ENCODE measurements around the gene ADGRB3. TPM values are rescaled to one million over a fixed set of nuclear protein-coding genes. Genes with fewer than 3 reads are reported as not detected.
A peak's percentile ranks its signal among the peaks of the same experiment; 100 is the strongest.
"Not testable (repeated sequence)": the region's sequence is repeated elsewhere in the genome, so short reads cannot be mapped to it uniquely, and the experiment has no call there.

The ADGRB3 gene
- total RNA-seq, 1 experiment from 2014 or later: 0.24 TPM

DNA sequence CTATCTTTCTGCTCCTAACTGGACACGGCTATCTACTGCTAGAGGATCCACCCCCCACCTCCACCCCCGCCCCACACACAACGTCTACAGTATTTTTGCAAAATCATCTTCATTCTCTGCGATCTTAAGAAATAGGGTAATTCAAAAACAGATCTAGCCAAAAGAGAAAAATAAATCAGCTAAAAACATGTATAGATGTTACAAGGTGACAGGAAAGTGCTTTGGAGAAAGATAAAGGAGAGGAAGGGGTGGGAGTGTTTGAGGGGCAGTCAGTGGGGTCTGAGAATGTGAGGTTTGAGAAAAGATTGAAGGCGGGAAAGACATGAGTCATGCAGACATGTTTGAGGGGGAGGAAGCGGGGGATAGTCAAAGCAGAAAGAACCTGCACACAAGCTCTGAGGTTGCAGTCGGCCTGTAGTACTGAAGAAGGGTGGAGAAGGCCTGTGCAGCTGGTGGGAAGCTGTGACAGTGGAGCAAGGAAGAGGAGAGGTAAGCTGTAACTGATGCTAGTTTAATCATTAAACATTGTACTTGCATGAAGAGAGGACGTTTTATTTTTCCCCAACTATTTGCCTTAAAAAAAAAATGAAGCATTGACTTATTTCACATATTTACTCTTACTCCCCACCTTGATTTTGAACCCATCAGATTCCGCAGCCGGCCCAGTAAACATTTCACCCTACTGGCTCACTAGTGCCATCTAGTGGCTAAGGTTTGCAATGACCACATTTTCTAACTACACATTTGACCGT is 332.6 kb downstream of the ADGRB3 start:
- in situ Hi-C loops (cut with HindIII; ENCODE audit: low pct_unique_long_range_greater_than_20kb, low sequenced_read_pairs): no loop called here
- peak; percentile 55 for DNase-seq (ENCODE audit: low read depth)

DNA sequence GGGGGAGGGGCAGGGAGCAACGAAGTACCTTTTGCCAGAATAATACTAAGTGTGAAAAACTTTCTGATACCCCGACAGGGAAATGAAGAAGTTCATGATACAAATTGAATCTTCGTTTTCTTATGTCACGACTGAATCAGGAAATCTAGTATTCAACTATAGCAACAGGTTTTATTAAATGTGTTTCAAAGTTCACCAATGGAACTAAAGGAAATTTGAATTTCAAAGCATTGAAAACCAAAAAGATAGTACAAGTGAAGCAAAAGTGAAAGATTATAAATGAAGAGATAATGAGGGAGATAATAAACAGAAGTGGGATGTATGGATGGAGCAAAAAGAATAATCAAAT is 333.2 kb downstream of the ADGRB3 start:
- in situ Hi-C loops (cut with HindIII; ENCODE audit: low pct_unique_long_range_greater_than_20kb, low sequenced_read_pairs): no loop called here
- DNase-seq (ENCODE audit: low read depth): no peak

DNA sequence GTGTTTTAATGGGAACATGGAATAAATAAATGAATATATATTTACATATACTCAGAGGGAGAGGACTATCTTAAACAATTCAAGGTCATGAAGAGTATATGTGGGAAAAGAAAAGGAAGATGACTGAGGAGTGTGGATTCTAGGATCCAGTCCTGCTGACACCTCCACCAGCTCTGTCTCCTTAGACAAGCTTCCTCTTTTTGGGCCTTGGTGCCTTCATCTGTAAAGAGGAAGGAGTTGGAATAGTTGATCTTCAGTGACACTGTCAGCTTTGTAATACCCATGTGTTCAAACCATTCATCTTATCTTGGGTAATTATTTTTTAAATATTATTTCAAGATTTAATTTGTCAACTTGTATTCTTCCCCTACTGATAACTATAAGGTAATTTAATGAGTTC is 338.0 kb downstream of the ADGRB3 start:
- in situ Hi-C loops (cut with HindIII; ENCODE audit: low pct_unique_long_range_greater_than_20kb, low sequenced_read_pairs): no loop called here
- no peak for DNase-seq (ENCODE audit: low read depth)

DNA sequence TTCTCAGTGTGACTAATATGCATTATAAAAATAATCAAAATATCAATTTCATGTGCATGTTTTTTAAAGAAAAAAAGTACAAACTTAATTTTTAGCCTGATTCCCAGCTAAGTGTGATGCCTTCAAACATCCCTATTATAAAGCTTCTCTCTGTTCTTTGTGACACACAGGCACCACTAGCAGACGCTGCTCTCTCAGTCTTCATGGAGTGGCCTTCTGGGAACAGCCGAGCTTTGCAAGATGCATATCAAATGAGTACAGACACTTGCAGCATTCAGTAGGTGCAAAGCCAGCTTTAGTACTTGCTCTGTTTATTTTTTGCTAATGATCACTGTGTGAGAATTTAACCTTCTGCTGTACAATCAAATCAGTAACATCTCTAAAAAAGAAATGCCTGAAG is 340.0 kb downstream of the ADGRB3 start:
- in situ Hi-C loops (cut with HindIII; ENCODE audit: low pct_unique_long_range_greater_than_20kb, low sequenced_read_pairs): no loop called here
- peak; percentile 29 for DNase-seq (ENCODE audit: low read depth)

DNA sequence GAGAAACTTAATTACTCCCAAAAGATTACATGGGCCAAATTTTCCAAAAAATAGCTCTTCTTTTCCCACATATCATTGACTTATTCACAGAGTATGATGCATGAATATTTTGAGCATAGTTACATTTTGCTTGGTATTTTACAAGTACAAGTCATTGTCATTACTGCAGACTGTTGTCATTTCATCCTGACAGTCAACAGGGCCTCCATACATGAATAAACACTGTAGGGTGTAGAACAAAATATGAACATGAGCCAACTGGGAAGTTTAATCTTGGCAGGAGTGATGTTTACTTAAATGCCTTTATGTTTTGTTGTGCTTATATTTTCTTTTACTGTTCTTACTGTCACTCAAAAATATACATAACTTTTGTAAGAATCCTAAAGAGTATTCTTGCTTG is 340.7 kb downstream of the ADGRB3 start:
- no peak for DNase-seq (ENCODE audit: low read depth)
- in situ Hi-C loops (cut with HindIII; ENCODE audit: low pct_unique_long_range_greater_than_20kb, low sequenced_read_pairs): no loop called here

DNA sequence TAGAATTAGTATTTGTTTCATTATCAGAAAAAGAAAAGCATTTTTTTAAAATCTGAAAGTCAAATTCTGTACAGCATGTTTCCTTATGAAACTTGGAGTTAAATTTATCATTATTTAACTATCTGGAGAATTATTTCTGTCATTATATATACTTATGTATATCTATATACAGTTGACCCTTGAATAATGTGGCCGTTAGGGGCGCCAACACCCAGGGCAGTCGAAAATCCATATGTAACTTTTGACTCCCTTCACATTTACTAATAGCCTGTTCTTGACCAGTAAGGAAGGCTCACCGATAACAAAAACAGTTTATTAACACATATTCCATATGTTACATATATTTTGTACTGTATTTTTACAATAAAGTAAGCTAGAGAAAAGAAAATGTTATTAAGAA is 341.2 kb downstream of the ADGRB3 start:
- in situ Hi-C loops (cut with HindIII; ENCODE audit: low pct_unique_long_range_greater_than_20kb, low sequenced_read_pairs): no loop called here
- DNase-seq (ENCODE audit: low read depth): no peak

DNA sequence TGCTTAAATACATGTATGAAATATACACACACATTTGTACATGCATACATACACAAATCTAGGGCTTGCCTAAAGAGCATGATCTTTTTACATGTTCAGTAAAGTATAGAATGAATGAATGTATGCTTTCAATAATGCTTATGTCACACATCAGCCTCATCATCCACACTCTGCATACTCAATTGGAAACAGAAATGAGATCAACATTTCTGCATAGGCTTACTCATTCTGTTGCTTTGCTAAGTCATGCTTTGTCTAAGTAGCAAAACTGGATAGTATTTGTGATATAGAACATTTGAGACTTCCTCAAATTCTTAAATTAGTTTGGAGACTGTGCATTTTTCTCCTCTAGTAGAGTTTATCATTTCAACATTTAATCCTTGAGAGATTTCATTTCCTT is 343.3 kb downstream of the ADGRB3 start:
- in situ Hi-C loops (cut with HindIII; ENCODE audit: low pct_unique_long_range_greater_than_20kb, low sequenced_read_pairs): no loop called here
- no peak for DNase-seq (ENCODE audit: low read depth)

DNA sequence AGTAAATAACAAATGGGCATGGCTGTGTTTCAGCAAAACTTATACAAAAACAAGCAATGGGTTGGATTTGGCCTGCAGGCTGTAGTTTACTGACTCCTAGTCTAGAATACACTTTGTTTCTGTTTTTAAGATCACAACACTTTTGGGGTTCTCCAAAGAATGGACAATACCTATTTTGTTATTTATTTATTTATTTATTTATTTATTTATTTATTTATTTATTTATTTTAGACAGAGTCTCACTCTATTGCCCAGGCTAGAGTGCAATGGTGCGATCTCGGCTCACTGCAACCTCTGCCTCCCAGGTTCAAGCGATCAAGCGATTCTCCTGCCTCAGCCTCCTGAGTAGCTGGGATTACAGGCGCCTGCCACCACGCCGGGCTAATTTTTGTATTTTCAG is 346.6 kb downstream of the ADGRB3 start:
- in situ Hi-C loops (cut with HindIII; ENCODE audit: low pct_unique_long_range_greater_than_20kb, low sequenced_read_pairs); DNase-seq (ENCODE audit: low read depth): not testable (repeated sequence)

DNA sequence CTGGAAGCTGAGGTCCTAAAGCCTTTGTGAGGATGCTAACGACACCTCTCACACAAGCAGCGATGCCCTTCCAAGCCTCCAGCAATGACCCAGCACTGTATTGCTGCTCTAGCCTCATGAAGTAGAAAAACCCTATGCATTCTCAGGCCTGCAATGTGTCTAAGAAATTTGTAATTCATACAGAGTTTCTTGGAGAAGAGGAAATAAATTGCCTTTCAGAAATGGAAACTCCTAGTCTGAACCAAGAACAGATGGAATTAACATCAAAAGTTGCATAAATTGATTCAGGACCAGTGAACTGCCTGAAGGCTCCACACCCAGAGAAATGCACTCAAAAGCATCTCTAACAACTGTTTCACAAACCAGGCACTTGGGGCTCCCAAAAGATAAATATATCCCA is 353.6 kb downstream of the ADGRB3 start:
- in situ Hi-C loops (cut with HindIII; ENCODE audit: low pct_unique_long_range_greater_than_20kb, low sequenced_read_pairs): no loop called here
- no peak for DNase-seq (ENCODE audit: low read depth)

DNA sequence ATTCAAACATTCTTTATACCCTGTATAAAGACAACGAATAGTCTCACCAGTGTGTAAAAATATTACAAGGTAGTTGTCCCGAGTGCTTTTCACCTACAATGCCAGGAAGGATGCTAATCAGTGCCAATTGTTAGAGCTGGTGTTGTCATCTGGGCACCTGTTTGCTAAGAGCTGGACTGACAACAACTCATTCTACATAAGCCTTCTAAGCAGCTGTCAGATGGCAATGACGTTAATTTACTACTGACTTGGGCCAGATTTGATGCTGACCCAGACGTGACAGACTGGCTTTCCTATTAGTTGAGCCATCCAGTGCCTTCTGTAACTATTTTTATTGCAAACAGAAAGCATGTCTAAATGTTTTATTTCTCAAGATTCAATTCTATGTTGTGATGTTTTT is 355.2 kb downstream of the ADGRB3 start:
- in situ Hi-C loops (cut with HindIII; ENCODE audit: low pct_unique_long_range_greater_than_20kb, low sequenced_read_pairs): no loop called here
- DNase-seq (ENCODE audit: low read depth): no peak

DNA sequence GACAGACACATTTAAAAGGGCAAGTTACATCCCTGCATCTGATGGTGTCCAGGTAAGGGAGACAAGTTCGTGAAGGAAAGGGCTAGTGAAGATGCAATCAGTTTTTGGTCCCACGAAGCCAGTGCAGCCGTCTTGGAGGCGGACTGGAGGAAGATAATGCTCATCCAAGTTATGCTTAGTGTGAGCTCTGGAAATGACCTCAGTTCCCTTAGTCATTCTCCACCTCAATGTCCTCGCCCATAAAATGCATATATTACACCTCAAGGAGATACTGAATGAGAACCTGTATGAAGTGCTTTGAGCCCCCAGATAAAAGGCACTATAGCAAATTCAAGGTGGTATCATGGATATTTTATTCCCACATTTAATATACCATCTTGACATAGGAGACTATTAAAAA is 358.8 kb downstream of the ADGRB3 start:
- in situ Hi-C loops (cut with HindIII; ENCODE audit: low pct_unique_long_range_greater_than_20kb, low sequenced_read_pairs): no loop called here
- DNase-seq (ENCODE audit: low read depth): no peak

DNA sequence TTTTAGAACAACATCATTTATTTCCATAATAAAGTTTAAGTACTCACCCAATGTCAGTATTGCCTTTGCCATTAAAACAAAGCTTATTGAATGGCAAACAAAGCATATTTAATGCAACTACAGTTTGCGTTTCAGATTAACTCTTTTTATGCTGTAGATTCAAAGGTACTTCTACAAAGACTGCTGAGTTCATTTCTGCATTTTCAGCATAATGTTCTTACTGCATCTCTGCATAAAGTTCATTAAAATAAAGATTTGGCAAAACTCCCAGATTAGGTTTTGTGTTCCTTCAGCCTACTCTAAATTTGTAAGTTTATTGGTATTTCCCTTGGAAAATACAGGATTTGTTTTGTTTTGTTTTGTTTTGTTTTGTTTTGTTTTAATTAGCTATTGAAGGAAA is 359.4 kb downstream of the ADGRB3 start:
- no peak for DNase-seq (ENCODE audit: low read depth)
- in situ Hi-C loops (cut with HindIII; ENCODE audit: low pct_unique_long_range_greater_than_20kb, low sequenced_read_pairs): no loop called here

DNA sequence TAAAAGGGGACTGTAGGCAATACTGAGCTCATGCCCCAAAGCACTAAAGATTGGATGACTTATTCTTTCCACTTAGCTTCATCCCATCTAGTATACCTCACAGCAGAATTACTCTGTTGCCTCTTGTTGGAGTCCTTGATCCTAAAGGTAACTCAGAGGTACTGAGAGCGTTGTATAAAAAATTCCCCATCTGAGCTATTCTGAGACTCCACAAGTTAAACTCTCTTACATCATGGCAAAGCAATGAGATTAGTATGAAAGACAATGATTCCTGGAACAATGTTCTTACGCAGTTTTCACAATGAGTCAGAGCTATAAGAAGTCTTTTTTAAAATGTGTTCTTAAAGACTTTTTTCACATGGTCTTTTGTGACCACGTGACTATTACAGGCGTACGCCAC is 370.1 kb downstream of the ADGRB3 start:
- DNase-seq (ENCODE audit: low read depth): no peak
- in situ Hi-C loops (cut with HindIII; ENCODE audit: low pct_unique_long_range_greater_than_20kb, low sequenced_read_pairs): no loop called here

DNA sequence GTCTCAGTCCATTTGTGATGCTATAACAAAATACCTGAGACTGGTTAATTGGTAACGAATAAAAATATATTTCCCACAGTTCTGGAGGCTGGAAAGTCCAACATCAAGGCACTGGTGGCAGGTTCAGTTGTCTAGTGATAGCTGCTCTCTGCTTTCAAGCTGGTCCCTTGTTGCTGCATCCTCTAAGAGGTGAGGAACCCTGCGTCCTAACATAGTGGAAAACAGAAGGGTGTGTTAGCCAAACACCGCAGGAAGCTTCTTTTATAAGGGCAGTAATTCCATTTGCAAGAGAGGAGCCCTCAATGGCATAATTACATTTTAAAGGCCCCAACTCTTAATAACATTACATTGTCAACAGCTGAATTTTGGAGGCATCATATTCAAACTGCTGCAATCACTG is 372.7 kb downstream of the ADGRB3 start:
- in situ Hi-C loops (cut with HindIII; ENCODE audit: low pct_unique_long_range_greater_than_20kb, low sequenced_read_pairs): no loop called here
- DNase-seq (ENCODE audit: low read depth): no peak

DNA sequence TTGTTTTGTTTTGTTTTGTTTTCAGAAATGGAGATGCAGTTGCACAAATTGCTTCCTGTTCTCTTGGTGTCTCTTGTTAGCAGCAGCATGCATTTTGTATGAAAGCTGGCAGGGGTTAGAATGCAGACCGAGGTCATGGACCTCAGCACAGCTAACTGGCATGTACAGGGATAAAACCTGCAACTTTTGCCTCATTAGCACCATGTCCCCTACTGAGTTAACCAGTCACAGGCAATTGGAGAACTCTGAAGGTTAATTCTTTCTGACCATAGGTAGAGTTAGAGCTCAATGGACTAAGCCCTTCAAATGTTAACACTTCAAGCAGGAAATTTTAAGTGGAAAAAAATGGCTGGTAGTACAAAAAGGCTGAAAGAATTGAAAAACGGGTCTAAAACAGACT is 377.1 kb downstream of the ADGRB3 start:
- in situ Hi-C loops (cut with HindIII; ENCODE audit: low pct_unique_long_range_greater_than_20kb, low sequenced_read_pairs): no loop called here
- no peak for DNase-seq (ENCODE audit: low read depth)

DNA sequence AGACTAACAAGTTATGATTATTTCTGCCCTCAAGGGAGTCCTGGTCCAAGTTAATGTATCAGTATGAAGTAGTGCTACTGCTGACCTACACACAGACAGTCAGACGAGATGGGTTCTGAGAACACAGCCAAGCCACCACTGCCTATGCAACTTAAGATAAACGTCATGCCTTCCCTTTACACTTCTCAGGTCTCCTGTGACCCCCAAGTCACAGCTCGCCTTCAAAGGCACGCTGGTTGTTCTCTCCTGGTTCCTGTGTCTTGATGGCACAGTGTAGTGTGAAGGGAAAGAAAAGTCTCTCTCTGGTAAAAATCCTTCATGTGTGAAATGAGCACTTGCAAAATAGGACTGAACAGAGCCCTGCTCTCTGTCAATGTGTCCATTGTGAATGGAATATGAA is 377.8 kb downstream of the ADGRB3 start:
- DNase-seq (ENCODE audit: low read depth): no peak

DNA sequence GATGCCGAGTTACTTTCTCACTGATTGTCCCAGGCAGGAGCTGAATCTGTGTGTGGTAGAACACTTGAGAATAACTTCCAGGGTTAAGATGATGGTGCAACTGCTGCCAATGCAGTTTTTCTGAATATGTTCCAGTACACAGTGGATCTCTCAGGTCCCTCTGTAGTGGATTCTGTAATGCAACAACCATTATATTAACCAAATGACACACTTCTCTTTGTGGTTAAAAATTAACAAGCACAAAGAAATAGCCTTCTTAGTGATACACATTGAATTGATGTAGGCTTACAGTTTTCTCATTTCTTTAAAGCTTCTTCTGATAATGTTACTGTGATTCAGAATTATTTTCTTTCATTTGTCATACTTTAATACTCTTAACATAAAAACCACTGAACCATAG is 383.8 kb downstream of the ADGRB3 start:
- DNase-seq (ENCODE audit: low read depth): no peak
- in situ Hi-C loops (cut with HindIII; ENCODE audit: low pct_unique_long_range_greater_than_20kb, low sequenced_read_pairs): no loop called here

More for the DNA sequence above, 377.8 kb downstream of the ADGRB3 start:
- in situ Hi-C loops (cut with HindIII; ENCODE audit: low pct_unique_long_range_greater_than_20kb, low sequenced_read_pairs): no loop called here

DNA sequence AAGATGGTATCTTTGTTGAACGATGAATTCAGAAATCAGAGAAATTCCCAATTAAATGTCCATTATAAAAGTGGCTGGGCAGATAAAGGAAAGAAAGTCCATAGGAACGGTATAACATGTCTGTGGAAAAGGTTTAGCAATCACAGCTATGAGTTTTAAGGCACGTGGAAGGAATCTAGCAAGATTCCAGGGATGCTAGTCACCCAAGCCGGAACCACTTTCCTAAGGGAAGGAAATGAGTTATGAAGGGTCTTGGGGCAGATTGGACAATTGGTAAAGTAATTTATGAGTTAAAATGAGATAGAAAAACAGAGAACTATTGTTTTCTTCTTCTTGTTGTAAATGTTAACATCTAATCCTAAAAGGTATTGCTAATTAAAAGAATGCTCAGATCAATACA is 384.8 kb downstream of the ADGRB3 start:
- no peak for DNase-seq (ENCODE audit: low read depth)
- in situ Hi-C loops (cut with HindIII; ENCODE audit: low pct_unique_long_range_greater_than_20kb, low sequenced_read_pairs): no loop called here

DNA sequence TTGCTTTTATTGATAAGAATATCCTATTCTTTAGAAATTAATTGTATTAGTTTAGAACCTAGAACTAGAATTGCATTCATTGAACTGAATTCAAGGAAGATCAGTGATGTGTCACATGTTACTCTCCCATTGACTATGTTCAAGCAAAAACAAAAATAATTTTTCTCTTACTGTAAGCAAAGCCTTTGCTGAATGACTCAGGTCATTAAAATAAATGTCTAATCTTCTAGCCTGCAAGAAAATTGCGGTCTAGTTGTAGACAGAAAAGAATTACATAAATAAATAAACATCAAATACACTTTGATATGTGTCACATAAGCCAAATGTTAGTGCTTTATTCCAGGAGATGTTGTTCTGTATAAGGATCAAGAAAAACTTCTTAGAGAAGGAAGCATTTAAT is 387.9 kb downstream of the ADGRB3 start:
- DNase-seq (ENCODE audit: low read depth): peak; percentile 33
- in situ Hi-C loops (cut with HindIII; ENCODE audit: low pct_unique_long_range_greater_than_20kb, low sequenced_read_pairs): no loop called here

DNA sequence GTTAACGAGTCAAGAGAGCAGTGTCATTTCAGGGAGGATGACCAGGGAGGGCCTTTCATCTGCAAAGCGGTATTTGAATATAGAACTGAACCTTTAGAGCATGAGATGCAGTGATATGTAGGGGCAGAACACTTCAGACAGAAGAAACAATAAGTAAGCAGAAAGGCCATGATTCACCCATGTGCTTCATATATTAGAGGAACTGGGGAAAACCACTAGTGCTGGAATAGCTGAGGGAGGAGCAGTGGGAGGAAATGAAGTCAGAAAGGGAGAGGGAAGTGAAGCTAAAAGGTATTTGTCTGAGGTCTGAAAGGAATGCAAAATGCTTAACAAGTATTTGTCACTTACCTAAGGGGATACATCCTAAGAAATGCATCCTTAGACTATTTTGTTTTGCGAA is 391.2 kb downstream of the ADGRB3 start:
- in situ Hi-C loops (cut with HindIII; ENCODE audit: low pct_unique_long_range_greater_than_20kb, low sequenced_read_pairs): no loop called here
- DNase-seq (ENCODE audit: low read depth): peak; percentile 52

DNA sequence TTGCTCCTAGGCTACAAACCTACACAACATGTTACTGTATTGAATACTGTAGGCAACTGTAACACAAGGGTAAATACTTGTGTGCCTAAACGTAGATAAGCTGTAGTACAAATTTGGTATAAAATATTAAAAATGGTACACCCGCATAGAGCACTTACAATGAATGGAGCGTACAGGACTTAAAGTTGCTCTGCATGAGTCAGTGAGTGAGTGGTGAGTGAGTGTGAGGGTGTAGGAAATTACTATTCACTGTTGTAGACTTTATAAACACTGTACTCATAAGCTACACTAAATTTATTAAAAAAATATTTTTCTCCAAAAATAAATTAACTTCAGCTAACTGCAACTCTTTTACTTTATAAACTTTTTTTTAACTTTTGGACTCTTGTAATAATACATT is 391.6 kb downstream of the ADGRB3 start:
- in situ Hi-C loops (cut with HindIII; ENCODE audit: low pct_unique_long_range_greater_than_20kb, low sequenced_read_pairs): no loop called here

More for the DNA sequence above, 391.6 kb downstream of the ADGRB3 start:
- DNase-seq (ENCODE audit: low read depth): no peak
